Measurements from ENCODE around the gene RBM17. TPM values are rescaled to one million over a fixed set of nuclear protein-coding genes. Genes with fewer than 3 reads are reported as not detected.
A peak's percentile ranks its signal among the peaks of the same experiment; 100 is the strongest.

RBM17 gene
- total RNA-seq, 1 donor from 2014 or later, result 80.1 TPM

GRCh38 chr10:6056411-6057135 lies 32.3 kb upstream of the RBM17 start:
- Mint-ChIP-seq H3K27me3 (ENCODE audit: unreplicated experiment) (peaks cover 55% of the 10 kb centered on the region), H3K36me3 (ENCODE audit: unreplicated experiment) (no peaks in the 10 kb centered on the region), H3K4me1 (ENCODE audit: unreplicated experiment) (no peaks in the 10 kb centered on the region), H3K4me3 (ENCODE audit: unreplicated experiment) (no peak overlapping the region), H3K27ac (ENCODE audit: unreplicated experiment) (no peak overlapping the region), H3K9me3 (ENCODE audit: unreplicated experiment) (no peaks in the 10 kb centered on the region)
- no peak for TF ChIP-seq CTCF (IDR thresholded peaks at IDR 0.05)
- DNase-seq (ENCODE audit: extremely low spot score, unreplicated experiment), result peak; percentile 25

DNA sequence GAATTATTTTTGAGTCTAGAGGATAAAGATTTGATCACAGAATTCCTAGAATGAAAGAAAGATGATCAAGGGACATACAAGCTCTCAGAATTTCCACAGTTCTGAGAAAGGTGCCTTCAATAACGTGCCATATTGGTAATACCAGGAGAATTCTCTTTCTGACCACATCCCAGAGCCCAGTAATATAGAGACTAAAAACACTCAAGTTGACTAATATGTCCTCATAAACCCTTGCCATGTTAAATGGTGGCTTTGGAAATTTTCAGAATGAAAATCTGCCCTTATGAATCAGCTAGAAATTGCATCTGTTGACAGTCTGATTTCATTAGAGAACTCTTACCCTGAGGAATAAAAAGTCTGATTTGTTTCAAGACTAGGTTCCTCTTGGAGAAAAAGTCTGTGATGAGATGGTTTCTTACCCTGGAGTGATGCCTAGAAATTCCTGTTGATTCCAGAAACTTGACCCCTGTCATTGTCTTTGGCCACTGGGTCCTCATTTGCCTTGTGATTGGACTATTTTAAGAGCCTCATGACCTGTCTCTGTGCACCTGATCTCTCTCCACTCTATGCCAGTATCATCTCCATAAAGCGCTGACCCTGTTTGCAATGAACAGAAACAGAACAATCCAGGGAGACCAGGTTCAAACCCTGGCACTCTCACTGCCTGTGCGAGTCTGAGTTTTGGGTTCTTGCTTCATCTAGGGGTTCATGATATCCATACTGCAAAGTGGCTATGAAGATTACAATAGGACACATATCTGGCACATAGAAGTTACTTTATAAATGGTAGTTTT lies 30.0 kb upstream of the RBM17 start:
- H3K4me3 Mint-ChIP-seq (ENCODE audit: unreplicated experiment), result no peak overlapping the region
- DNase-seq (ENCODE audit: extremely low spot score, unreplicated experiment), result no peak
- H3K27me3 Mint-ChIP-seq (ENCODE audit: unreplicated experiment), result peaks cover 47% of the 10 kb centered on the region
- H3K27ac Mint-ChIP-seq (ENCODE audit: unreplicated experiment), result no peak overlapping the region
- no peaks in the 10 kb centered on the region for H3K4me1 Mint-ChIP-seq (ENCODE audit: unreplicated experiment)
- no peaks in the 10 kb centered on the region for H3K36me3 Mint-ChIP-seq (ENCODE audit: unreplicated experiment)
- no peak for TF ChIP-seq CTCF (IDR thresholded peaks at IDR 0.05)
- no peaks in the 10 kb centered on the region for H3K9me3 Mint-ChIP-seq (ENCODE audit: unreplicated experiment)

DNA sequence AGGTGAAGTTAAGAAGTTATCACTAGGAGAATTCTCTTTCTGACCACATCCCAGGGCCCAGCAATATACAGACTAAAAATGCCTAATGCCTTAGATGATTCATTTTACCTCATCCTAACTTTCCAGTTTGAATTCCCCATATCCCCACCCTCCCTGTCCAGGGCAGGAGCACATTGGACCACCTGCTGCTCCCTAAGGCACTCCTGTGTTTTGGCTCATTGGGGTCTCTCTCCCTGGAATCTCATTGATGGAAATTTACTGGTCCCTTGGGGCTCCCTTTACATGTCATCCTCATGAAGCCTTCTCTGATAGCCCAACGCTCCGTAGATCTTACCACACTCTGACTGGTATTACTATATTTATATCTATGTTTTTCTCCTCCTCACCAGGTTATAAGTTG lies 29.3 kb upstream of the RBM17 start:
- Mint-ChIP-seq H3K9me3 (ENCODE audit: unreplicated experiment) (no peaks in the 10 kb centered on the region), H3K27ac (ENCODE audit: unreplicated experiment) (no peak overlapping the region), H3K4me3 (ENCODE audit: unreplicated experiment) (no peak overlapping the region), H3K4me1 (ENCODE audit: unreplicated experiment) (no peaks in the 10 kb centered on the region), H3K36me3 (ENCODE audit: unreplicated experiment) (no peaks in the 10 kb centered on the region), H3K27me3 (ENCODE audit: unreplicated experiment) (peaks cover 42% of the 10 kb centered on the region)
- TF ChIP-seq CTCF (IDR thresholded peaks at IDR 0.05), result no peak
- no peak for DNase-seq (ENCODE audit: extremely low spot score, unreplicated experiment)

- TF ChIP-seq CTCF (IDR thresholded peaks at IDR 0.05), result no peak
Measured at GRCh38 chr10:6061056-6061455, 27.8 kb upstream of the RBM17 start.

DNA sequence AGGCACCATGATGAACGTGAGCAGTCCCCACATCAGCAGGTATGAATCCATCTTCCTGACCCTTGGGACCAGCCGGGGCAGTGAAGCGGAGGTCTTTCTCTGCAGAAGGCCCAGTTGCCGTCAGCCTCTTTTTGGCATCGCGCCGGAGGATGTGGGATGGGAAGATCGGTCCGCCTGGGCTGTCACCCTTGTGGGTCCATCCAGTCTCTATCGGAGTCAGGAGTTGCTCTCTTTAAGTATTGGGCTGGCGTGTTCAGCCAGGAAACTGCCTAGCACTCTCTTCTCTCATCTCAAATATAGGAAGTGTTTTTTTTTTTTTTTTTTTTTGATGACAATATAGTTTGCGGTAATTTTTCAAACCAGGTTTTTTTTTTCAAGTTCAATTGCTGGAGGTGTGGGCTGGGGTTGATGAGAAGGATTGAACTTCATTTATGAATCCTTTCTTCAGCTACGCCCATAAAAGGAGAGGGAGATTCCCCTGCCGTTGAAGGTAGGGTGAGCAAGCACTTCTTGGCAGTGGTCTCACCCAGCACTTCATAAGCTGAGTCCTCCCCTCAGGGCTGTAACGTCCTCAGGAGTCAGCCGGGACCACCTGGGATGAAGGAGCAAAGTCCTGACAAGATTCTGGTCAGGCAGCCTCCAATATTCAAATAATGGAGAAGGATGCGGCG lies 26.6 kb upstream of the RBM17 start, which contains the start of gene IL2RA:
Gene IL2RA, minus strand, starts transcription at position 267 of the 671 bp plus-strand sequence. Its CDS starts 216 bp downstream, at position 51.
- Mint-ChIP-seq H3K4me3 (ENCODE audit: unreplicated experiment) (no peak within 1 kb of the TSS), H3K4me1 (ENCODE audit: unreplicated experiment) (no peaks in the 10 kb centered on the region), H3K36me3 (ENCODE audit: unreplicated experiment) (no peaks in the 10 kb centered on the region), H3K9me3 (ENCODE audit: unreplicated experiment) (no peaks in the 10 kb centered on the region), H3K27me3 (ENCODE audit: unreplicated experiment) (peaks cover 34% of the 10 kb centered on the region), H3K27ac (ENCODE audit: unreplicated experiment) (no peak within 1 kb of the TSS)
- DNase-seq (ENCODE audit: extremely low spot score, unreplicated experiment), result no peak
- no peak for TF ChIP-seq CTCF (IDR thresholded peaks at IDR 0.05)

More at GRCh38 chr10:6061056-6061455, 27.8 kb upstream of the RBM17 start:
- no peaks in the 10 kb centered on the region for H3K36me3 Mint-ChIP-seq (ENCODE audit: unreplicated experiment)
- no peaks in the 10 kb centered on the region for H3K9me3 Mint-ChIP-seq (ENCODE audit: unreplicated experiment)
- no peak overlapping the region for H3K4me3 Mint-ChIP-seq (ENCODE audit: unreplicated experiment)
- H3K27me3 Mint-ChIP-seq (ENCODE audit: unreplicated experiment), result peaks cover 36% of the 10 kb centered on the region
- no peak overlapping the region for H3K27ac Mint-ChIP-seq (ENCODE audit: unreplicated experiment)
- DNase-seq (ENCODE audit: extremely low spot score, unreplicated experiment), result no peak
- H3K4me1 Mint-ChIP-seq (ENCODE audit: unreplicated experiment), result no peaks in the 10 kb centered on the region
